Endothelial cell (in vitro differentiated cells): Measurements from ENCODE around the gene PDGFRB. TPM values are rescaled to one million over a fixed set of nuclear protein-coding genes. Genes with fewer than 3 reads are reported as not detected.

Experiments
- DNase-seq: peaks from one replicate; pipeline ENCODE4 v3.0.0; 2021; ENCODE audit warnings: low spot score
- H3K27ac Mint-ChIP-seq: one replicate; pipeline ENCODE4 v1.8.0; 2021; ENCODE audit warnings: mixed read lengths, inconsistent platforms; ENCODE audit not compliant: unreplicated experiment
- H3K27me3 Mint-ChIP-seq: one replicate; pipeline ENCODE4 v1.8.0; 2021; ENCODE audit warnings: mild to moderate bottlenecking, moderate library complexity, mixed read lengths, inconsistent platforms; ENCODE audit not compliant: unreplicated experiment
- H3K36me3 Mint-ChIP-seq: one replicate; pipeline ENCODE4 v1.8.0; 2021; ENCODE audit warnings: mild to moderate bottlenecking, low read depth, mixed read lengths, inconsistent platforms; ENCODE audit not compliant: unreplicated experiment
- H3K4me1 Mint-ChIP-seq: one replicate; pipeline ENCODE4 v1.8.0; 2021; ENCODE audit warnings: mild to moderate bottlenecking, mixed read lengths, inconsistent platforms; ENCODE audit not compliant: unreplicated experiment
- H3K4me3 Mint-ChIP-seq: one replicate; pipeline ENCODE4 v1.8.0; 2021; ENCODE audit warnings: mild to moderate bottlenecking, mixed read lengths, inconsistent platforms; ENCODE audit not compliant: unreplicated experiment
- H3K9me3 Mint-ChIP-seq: one replicate; pipeline ENCODE4 v1.8.0; 2021; ENCODE audit warnings: mixed read lengths, inconsistent platforms; ENCODE audit not compliant: unreplicated experiment
- total RNA-seq: library from RNA; stranded (reverse); fragmentation: NEBNext Ultra II Directional; extraction: Animal tissue kit (Norgen Biotek cat#: 25700); gene quantifications from one replicate; pipeline ENCODE4 v1.2.1, GENCODE V29; 2021; ENCODE audit not compliant: unreplicated experiment
- TF ChIP-seq, protein P1 (sequence below): fragments of 200-600 bp; sonication (generic); IDR thresholded peaks from one replicate; pipeline ENCODE4 v1.5.0; 2021; ENCODE audit warnings: antibody characterized with exemption; ENCODE audit not compliant: unreplicated experiment

The PDGFRB gene
- total RNA-seq, 1 donor from 2014 or later: 23.7 TPM

DNA sequence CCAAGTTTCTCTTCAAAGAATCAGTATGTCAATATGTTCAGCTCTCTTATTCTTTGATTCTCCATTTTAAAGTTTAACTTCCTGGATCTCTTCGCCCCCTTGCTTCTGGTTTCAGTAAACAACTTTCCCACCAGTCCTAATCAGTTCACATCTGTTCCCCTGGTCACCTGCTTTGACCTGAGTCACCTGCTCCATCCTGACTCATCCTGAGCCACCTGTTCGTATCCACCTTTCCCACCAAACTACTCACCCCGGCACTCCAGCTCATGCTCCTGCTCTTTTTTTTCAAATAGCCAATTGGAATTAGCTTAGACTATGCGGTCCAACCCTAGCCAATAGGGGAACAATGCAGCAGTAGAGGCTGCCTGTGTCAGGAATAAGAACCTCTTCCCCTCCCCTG lies 45.7 kb downstream of the PDGFRB start:
- no peak overlapping the region for H3K4me3 Mint-ChIP-seq
- H3K4me1 Mint-ChIP-seq: peaks cover 58% of the 10 kb centered on the region
- peaks cover 3% of the 10 kb centered on the region for H3K36me3 Mint-ChIP-seq
- no peak for DNase-seq
- TF ChIP-seq, protein P1, sequence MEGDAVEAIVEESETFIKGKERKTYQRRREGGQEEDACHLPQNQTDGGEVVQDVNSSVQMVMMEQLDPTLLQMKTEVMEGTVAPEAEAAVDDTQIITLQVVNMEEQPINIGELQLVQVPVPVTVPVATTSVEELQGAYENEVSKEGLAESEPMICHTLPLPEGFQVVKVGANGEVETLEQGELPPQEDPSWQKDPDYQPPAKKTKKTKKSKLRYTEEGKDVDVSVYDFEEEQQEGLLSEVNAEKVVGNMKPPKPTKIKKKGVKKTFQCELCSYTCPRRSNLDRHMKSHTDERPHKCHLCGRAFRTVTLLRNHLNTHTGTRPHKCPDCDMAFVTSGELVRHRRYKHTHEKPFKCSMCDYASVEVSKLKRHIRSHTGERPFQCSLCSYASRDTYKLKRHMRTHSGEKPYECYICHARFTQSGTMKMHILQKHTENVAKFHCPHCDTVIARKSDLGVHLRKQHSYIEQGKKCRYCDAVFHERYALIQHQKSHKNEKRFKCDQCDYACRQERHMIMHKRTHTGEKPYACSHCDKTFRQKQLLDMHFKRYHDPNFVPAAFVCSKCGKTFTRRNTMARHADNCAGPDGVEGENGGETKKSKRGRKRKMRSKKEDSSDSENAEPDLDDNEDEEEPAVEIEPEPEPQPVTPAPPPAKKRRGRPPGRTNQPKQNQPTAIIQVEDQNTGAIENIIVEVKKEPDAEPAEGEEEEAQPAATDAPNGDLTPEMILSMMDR: no peak
- H3K27me3 Mint-ChIP-seq: peaks cover 7% of the 10 kb centered on the region
- H3K27ac Mint-ChIP-seq: no peak overlapping the region
- H3K9me3 Mint-ChIP-seq: no peaks in the 10 kb centered on the region

DNA sequence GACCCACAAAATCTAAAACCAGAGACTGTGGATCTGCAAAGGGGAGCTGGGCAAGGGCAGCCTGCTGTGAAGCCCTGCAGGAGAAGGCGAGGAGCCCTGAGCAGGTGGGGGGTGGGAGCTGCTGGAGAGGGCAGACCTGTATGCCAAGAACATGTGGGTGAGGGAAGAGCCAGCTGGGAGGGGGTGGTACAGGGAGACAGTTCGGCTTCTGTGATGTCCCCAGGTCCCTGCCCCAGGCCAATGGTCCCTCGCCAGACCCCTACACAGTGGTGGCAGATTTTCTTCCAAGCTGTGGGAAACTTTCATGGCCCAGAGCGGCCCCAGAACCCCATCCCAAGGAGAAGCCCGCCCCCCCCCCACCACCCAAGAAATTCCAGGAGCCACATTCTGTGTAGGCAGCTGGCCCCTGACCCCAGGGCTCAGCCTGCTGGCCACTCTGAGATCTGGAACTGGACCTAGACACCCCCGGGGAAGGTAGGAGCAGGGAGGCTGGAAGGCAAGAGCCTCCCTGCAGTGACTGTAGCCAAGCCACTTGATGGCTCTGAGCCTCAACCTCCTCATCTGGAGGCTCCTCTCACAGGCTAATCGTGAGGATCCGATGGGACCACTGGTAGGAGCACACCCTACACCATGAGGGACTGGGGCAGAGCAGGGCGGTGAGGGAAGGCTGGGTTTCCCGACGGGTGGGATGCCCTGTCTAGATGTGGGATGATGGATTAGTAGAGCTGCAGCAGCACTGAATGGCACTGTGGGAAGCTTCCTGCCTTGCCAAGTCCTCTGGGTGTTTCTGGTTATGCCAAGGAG lies 46.7 kb downstream of the PDGFRB start:
- H3K9me3 Mint-ChIP-seq: no peaks in the 10 kb centered on the region

DNA sequence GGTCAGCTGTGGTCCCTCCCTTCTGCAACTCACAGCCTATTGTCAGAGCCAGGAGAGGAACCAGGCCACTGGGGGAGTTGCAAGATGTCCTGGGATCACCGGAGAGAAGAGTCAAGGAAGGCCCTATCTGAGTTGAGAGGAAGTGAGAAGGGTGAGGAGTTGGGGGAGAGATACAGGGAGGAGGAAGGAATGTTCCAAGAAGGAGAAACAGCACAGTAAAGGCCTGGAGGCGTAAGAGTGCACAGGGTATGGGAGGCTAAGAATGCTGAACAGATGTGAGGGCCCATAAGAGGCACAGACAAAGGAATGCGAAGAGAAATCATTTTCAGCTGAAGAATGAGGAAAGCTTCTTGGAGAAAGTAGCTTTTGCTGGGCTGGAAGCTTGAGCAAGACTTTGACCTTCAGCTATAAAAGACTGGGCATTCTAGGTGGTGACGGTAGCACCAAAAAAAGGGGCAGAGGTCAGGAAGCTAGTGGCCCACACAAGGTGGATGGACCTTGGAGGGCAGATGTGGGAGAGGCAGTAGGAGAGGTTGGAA lies 47.7 kb downstream of the PDGFRB start:
- TF ChIP-seq, protein P1: no peak
- H3K9me3 Mint-ChIP-seq: no peaks in the 10 kb centered on the region
- no peaks in the 10 kb centered on the region for H3K36me3 Mint-ChIP-seq
- no peak overlapping the region for H3K27ac Mint-ChIP-seq
- H3K27me3 Mint-ChIP-seq: peaks cover 3% of the 10 kb centered on the region
- DNase-seq: no peak
- H3K4me1 Mint-ChIP-seq: peaks cover 54% of the 10 kb centered on the region
- H3K4me3 Mint-ChIP-seq: no peak overlapping the region

More for the DNA sequence above, 46.7 kb downstream of the PDGFRB start:
- DNase-seq: no peak
- H3K4me3 Mint-ChIP-seq: no peak overlapping the region
- no peak overlapping the region for H3K27ac Mint-ChIP-seq
- TF ChIP-seq, protein P1: no peak
- H3K27me3 Mint-ChIP-seq: peaks cover 4% of the 10 kb centered on the region
- peaks cover 58% of the 10 kb centered on the region for H3K4me1 Mint-ChIP-seq
- peaks cover 3% of the 10 kb centered on the region for H3K36me3 Mint-ChIP-seq

DNA sequence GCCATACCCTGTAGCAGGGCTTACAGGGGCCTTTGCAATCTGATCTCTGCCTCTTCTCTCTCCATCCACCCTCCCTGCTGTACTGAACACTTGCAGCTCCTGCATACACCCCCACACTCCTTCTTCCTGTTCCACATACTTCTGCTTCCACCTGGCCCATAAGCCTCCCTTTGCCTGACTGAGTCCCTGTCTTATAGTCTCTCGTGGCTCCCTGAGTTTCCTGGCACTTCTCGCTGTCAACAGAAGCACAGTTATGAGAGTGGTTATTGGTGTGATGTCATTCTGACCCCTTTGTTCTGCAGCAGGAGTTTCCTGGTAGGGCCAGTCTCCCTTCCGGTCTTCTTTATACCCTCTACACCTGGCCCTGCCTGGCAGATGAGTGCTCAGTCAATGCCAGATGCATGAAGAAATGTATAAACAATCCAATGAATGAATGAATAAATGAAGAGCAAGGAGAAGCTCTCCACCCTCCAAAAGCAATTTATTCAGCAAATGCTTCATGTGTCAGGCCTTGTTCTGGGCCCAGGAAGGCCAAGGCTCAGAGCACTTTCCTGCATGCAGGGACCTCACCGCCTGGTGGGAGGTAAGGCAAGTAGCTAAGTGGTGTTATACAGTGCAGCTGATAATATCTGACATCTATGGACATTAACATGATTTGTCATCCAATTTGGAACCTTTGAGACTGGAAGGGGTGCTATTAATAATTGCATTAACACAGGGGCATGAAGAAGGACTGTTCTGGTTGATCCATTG lies 48.8 kb downstream of the PDGFRB start:
- H3K9me3 Mint-ChIP-seq: no peaks in the 10 kb centered on the region
- TF ChIP-seq, protein P1: no peak
- H3K27me3 Mint-ChIP-seq: peaks cover 3% of the 10 kb centered on the region
- peak overlapping the region; percentile 73 for H3K27ac Mint-ChIP-seq
- DNase-seq: no peak
- H3K36me3 Mint-ChIP-seq: no peaks in the 10 kb centered on the region
- no peak overlapping the region for H3K4me3 Mint-ChIP-seq
- peaks cover 47% of the 10 kb centered on the region for H3K4me1 Mint-ChIP-seq
